OCI-M1 (cell line): ENCODE measurements around the gene GPC2.
A peak's percentile ranks its signal among the peaks of the same experiment; 100 is the strongest.

ENCODE experiments used
- DNase-seq: peaks from one replicate; lab custom pipeline; 2025; lab: John Stamatoyannopoulos, UW

GPC2 gene

DNA sequence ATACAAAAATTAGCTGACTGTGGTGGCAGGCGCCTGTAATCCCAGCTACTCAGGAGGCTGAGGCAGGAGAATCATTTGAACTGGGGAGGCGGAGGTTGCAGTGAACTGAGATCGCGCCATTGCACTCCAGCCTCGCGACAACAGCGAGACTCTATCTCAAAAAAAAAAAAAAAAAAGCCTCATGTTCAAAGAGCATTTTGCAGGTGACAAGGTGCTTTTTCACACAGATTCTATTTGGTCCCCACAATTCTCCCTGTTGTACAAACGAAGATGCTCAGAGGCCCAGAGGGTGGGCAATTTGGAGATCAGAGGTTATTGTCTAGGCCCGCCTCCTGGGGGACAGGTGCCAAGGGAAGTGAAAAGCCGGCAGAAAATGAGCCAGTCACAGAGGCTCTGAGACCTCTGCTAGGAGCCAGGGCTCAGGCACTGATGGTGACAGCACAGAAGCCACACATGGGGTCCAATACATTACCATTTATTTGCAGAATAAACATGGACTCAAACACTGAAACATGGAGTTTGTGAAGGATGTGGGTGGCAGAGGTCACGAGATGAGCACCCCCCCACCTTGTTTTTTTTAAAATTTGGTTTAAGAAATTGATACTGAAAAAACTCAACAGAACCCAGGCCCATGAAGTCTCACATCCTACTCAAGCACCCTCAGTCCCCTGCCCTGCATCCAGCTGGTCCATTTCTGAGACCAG is 7.9 kb downstream of the GPC2 start:
- no peak for DNase-seq

DNA sequence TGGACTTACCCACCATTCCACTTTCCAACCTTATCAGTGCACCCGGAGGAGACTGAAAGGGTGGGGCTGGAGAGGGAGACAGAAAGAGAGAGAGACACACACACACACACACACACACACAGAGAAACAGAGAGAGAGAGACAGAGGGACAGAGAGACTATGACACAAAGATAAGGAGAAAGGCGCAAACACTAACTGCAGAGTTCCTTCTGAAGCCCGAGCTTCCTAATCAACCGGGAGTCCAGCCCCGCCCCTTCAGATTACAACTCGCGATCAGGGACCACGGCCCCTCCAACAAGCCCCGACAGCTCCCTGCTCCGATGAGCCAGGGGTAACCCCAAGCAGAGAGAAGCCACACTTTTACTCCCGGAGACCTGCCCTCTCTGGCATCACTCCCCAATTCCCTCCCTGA is 9.3 kb downstream of the GPC2 start:
- peak; percentile 90 for DNase-seq

DNA sequence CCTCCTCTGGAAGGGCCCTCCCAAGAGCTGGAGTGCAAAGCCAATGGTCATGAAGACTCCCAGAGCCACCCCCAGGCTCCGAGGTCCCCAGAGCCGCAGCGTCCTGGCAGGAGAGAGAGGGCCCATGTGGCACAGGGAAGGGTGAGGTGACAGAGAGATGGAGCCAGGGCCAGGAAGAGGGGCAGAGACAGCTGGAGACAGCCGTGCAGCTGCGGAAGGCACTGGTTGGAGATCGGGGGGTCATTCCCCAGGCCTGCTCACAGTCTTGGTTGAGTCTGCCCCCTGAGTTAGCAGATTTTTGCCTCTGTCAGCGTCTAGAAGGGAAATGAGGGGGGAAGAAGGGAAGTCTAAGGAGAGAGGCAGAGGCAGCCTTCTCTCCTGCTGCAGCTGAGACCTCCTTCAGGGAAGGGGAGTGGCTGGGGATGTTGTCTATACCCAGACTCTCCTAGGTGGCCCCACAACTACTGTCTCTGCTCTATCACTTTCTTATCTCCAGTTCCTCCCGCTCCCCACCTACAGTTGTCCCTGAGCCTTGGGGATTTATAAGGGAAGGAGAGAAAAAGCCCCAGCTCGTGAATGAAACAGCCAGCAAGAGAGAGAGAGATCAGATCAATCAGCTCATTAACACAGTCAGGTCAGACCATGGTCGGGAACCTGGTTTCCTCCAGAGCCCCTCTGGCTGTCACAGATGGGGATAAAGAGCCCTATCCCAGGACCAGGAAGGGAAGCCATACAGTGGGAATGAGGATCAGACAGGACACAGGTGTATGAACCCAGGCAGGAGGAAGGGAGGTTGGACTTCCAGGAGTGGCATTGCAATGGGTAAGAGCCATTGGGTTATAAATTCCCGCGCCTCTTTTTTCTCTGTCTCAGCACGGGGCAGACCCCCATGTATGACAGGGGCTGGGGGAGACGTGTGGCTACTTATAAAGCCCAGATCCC is 9.9 kb downstream of the GPC2 start:
- DNase-seq, result peak; percentile 69

DNA sequence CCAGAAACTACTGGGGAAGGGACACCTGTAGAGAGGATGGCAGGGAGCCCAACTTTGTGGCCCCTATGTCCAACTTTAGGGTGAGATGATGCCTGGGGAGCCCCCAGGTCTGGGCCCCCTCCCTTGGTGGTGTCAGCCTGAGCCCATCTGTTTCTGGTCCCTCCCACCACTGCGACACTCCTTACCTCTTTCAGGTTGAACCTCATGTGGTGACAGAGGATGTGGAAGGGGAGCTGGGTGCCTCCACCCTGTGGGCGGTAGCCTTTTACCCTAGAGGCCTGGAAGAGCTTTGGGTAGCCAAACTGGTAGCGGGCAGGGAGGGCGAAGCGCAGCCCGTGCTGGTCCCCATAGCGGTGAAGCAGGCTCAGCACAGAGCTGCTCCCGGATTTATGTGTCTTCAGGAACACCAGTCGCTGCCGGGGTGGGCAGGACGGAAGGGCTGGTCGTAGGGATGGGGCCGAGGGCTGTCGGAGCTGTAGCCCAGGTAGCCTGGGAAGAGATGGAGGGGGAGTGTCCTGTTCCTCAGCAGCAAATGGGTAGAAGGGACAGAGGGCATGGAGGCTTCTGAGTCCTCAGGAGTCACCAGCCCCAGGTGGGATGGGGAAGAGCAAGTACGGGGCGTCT is 10.8 kb downstream of the GPC2 start:
- DNase-seq, result no peak

DNA sequence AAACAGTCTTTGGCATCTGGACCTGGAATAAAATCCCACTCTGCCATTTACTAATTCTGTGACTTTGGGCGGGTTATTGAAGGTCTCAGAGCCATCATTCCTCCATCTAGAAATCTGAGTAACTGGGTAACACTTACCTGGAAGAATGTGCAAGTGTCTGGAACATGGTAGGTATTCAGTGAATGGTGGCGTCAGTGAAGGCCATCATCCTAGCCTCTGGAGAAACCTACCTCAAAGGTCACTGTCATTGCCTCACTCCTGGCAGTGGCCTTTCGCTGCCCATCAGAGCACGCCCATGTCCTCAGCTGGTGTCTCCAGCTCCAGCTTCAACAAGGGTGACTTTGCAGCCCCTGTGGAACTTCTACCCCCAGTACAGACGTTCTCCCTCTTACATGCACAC is 13.3 kb downstream of the GPC2 start:
- no peak for DNase-seq

DNA sequence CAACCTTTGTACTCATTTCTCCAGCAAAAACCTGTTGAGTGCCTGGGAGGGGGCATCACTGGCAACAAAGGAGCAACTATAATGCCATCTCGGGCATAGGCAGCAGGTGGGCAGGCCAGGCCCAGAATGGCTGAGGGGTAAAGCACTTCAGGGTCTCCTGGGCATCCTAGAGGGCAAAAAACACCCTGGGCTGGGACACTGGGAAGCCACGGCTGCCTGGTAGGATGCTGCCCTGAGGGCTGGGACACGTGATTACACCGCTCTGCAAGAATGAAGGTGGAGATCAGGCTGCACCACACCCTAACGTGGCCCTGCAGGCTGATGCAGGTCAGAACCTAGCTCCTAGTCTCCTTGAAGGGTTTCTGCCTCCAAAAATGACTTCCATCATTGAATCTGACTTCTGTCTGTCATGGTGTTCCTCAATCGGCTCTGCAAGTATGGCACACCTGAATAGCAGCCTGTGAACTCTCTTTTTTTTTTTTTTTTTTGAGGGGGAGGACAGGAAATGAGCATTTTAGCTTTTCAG is 14.1 kb downstream of the GPC2 start:
- DNase-seq, result no peak

DNA sequence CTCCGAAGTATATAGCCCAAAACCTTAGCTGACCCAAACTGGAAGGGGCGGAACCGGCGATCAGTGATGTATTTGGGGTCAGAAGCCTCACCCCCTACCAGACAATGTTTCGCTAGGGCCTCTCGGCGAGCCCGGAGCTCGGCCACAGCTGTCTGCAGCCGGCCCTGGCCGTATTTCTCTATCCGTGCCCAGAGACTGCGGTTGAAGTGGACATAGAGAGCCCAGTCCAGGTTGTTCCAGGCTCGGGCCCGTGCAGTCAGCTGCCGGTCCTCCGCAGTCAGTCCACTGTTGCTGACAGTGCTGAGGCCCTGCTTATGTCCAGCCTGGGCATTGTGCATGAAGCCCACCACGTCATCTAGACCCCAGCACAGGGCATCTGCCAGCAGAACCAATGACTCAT is 17.1 kb downstream of the GPC2 start:
- no peak for DNase-seq

DNA sequence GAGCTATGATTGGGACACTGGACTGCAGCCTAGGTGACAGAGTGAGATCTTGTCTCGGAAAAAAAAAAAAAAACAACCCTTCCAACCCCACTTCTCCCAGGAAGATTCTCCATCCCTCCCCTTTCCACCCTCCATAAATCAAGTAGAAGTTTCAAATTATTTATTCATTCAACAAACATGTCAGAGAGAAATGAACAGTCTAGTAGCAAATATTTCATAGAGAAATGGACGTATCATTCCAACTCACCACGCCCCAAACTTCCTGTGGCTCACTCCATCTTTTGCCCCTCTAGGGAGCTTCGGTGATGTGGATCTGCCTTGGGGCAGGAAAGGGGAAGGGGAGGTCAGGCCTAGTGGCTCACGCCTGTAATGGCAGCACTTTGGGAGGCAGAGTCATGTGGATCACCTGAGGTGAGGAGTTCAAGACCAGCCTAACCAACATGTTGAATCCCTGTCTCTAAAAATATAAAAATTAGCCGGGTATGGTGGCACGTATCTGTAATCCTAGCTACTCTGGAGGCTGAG is 18.0 kb downstream of the GPC2 start:
- DNase-seq, result peak; percentile 71

DNA sequence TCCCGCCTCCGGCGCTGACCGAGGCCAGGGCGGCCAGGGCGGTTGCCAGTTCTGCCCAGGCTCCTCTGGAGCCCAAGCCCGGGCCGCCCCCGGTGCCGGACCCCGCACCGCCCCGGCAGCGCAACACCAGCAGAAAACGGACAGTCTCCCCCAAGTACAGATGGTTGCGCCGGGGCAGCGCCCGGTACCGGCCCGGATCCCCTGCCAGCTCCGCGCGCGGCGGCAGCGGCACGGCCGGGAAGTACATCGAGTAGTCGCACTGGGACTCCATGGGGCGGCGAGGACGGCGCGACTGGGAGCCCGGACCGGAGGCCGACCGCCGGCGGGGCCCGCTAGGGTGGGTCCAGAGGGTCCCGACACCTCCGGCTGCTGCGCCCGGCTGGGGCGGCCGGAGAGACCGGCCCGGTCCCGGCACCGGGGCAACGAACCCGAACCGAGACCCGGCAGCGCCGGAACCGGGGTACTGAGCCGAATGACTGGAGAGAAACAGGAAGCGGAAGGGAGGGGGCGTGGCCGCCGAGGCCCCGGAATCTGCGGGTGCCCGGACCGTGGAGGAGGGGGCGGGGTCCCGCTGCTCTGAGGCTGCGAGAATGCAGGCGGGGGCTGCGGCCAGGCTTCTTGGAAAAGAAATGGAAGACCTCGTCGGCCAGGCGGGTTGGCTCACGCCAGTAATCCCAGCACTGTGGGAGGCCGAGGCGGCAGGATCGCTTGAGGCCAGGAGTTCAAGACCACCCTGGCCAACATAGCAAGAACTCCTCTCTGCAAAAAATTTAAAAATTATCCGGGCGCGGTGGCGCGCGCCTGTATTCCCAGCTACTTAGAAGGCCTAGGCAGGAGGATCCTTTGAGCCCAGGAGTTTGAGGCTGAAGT is 18.7 kb downstream of the GPC2 start, which contains the start of gene TRAPPC14:
Gene TRAPPC14 (minus strand): TSS at position 495 of the 870 bp plus-strand sequence. CDS start 224 bp downstream, at position 271.
- DNase-seq, result peak; percentile 99

DNA sequence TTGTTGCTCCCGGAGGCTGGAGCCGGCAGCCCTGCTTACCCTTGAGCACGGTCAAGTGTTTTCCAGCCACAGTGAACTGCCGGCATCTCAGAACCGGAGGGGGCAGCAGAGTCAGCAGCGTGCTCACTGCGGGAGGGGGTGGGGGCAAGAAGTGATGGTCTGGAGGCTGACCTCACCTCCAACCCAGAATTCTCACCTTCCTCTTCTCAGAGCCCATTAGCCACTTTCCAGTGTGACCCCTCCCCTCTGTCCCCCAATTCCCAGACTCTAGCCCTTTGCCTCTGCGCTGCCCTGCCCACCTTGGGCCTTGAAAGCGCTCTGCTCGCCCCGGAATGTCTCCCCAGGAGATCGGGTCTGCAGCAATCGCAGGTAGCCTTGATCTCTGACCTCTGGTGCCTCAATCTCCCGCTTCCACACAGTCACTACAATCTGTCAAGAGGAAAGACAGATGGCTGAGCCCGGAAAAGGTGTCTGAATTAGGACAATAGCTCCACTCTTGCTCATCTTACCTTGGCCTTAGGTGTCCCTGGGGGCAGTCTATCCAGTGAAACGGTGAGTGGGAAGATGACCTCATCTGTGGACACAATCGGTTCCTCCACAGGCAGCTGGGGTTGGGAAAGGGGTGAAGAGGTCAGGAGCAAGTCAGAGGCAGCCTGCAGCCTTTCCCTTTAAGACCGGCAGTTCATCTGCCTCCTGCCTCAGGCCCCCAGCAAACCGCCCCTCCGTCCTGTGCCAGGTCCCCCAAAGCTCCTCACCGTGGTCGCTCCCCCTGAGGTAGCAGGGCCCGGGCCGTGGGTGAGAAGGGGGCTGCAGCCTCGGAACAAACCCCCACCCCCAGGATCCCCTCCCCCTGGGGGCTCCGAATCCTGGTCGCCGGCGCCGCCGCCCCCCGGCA is 19.6 kb downstream of the GPC2 start:
- DNase-seq, result peak; percentile 59

DNA sequence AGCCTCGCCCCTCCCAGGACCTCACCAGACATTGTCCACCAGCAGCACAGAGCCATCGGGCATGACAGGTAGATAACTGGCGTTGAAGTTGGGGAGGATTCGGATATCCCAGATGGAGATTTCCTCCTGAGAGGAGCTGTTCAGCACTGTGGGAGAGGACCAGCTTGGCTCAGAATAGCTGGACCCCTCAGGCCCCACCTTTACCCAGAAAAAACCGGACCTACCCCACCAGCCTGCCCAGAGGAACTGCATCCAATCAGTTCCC is 20.2 kb downstream of the GPC2 start:
- no peak for DNase-seq

DNA sequence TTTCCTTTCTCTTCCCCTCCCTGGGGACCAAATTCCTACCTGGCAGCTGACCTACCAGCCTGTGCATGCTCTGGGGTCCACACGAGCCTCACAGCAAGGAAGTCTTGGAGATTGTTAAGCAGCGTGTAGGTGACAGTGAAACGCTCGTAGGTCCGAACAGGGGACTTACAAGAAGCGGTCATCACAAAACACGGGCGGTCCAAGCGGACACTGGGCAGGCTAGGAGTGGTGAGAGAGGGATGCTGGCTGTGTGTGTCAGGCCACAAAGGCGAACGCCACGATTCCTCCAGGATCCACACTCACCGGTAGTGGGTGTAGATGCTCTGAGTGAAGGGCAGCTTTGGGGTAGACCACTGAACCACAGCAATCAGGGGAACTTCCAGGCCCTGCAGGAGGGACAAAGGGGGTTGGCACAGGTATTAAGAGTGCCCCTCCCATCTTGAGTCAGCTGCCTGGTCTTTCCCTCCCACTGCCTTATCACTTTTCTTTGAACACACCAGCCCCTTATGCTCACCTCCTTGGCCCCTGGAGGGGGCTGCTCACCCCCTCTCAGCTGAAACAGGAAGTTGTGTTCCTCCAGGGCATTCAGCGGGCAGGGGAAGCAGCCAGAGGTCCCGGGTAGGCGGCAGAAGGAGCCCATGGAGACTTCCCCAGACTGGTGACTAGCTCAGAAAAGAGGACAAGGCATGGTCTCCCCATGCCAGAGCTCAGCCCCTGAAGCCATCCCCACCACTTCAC is 20.7 kb downstream of the GPC2 start:
- DNase-seq, result peak; percentile 61

DNA sequence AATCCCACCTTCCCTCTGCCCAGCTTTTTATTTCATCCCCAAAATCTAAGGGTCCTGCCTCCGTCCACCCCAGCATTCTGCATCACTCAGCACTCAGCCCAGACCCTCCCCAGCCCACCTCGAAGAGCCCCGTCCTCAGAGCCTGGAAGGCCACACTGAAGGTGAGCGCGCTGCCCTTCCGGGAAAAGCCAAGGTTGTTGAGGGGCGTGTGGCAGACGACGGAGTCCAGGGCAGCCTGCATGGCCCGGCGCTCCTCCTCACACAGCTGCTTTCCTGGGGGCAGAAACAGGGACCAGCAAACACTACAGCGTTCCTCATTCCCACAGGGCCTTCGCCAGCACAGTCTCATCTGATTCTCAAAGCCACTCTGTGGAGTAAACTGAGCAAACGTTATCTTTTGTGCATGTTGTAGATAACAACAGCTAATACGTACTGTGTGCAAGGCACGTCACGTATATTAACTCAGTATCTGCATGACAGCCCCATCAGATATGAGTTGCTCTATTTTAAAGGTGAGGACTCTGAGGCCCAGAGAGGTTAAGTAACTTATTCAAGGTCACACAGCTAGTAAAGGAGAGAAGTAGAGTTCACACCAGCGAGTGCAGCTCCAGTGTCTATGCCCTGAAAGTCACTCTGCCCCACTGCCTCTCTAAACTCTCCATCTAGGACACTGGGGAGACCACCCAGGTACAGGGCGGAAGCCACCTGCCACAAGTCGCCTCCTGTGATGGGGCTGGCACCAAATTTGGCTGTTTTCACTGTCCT is 21.4 kb downstream of the GPC2 start:
- DNase-seq, result no peak

DNA sequence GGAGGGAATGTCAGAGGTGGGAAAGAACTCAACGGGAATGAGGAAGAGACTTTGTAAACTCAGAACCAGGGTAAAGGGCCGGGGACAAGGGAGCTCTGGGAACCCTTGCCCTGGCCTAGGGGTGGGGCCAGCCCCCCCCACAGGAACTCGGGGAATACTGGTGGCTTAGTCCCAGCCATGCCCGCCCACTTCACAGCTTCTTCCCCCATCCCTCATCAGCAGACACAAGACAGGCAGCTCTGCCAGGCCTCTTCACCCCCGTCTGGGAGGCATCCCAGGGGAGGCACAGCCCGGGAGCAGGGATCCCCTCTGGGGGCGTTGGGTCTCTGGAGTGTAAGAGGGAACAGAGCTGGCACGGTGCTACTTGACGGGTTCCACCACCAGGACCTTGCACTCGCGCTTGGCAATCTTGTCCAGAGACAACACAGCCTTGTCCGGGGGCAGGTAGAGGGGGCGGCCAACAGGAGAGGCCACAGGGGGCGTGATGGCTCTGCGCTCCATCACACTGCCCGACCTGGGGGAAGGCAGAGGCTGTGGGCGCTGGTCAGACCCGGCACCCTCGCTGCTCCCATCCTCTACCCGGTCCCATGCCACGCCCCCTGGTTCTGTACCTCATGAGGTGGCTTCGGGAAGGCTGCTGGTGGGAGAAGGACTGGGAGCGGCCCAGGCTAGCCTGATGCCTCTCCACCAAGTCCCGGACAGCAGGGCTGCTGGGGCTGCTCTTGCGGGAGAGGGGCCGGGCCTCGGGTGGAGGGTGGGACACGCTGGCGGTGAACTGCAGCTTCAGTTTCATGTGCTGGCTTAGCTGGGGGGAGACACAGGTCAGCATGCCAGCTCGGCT is 22.3 kb downstream of the GPC2 start:
- no peak for DNase-seq

DNA sequence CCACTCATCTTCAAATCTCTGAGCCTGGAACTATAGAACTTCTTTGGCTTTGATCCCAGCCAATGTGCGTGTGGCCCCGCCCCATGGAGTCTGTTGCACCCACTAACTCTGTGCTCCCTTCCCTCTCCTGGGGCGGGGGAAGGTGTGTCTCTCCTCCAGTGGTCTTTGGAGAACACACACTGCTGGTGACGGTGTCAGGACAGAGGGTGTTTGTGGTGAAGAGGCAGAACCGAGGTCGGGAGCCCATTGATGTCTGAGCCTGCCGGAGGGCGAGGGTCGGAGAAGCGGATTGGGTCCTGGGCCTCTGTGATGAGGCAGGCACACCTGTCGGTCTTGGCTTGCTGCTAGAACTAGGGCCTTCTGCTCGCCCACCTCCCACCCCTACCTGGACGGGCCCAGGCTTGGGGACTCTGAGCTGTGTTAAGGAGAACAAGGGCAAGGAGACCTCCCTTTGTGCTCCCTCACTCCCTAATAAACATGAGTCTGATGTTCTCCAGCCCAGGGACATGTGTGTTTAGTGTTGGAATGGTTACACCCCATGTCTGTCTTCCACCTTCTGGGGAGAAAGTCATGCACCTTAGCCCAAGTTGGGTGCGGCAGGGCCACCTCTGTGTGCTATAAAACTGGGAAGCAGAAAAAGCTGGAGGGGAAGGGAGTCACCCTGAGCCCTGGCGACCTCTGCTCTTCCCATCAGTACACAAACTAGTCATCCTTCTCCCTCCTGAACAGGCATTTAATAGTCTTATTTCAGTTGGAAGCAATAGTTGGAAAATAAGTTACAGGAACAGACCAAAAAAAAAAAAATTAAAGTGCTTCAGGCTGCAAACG is 23.3 kb downstream of the GPC2 start:
- no peak for DNase-seq

DNA sequence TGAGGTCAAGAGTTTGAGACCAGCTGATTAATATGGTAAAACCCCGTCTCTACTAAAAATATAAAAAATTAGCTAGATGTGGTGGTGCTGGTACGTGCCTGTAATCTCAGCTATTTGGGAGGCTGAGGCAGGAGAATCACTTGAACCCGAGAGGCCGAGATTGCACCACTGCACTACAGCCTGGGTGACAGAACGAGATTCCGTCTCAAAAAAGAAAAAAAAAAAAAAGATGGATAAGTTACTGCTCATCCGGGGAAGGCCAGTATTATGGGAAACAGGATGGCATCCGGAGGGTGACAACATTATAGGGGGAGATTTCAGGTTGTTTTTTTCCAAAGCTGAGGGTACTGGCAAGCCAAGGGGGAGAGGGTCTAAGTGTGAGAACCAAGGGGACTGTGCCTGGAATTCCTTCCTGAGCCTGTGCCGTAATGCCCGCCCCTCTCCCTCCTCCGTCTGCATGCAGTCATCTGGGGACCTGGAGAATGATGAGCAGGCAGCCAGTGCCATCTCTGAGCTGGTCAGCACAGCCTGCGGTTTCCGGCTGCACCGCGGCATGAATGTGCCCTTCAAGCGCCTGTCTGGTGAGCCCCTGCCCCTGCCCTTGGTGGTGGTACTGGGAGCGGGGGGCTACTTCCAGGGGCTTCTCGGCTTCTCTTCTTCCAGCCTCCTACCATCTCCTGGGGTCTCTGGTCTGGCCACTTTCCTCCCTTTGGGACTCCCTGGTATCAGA is 24.1 kb downstream of the GPC2 start:
- no peak for DNase-seq
